CD4-positive, alpha-beta T cell treated with Interleukin-2 at 100 ng/mL for 4 hours (primary cell): ENCODE results near the gene ARPC5L.
"Not testable (repeated sequence)": the region's sequence is repeated elsewhere in the genome, so short reads cannot be mapped to it uniquely, and the experiment has no call there.

Source experiments
- DNase-seq: peaks from one replicate; pipeline ENCODE4 v3.0.0-alpha.2; 2020; ENCODE audit warnings: low spot score

The ARPC5L gene

GRCh38 chr9:124841075-124841821 is 20.7 kb upstream of the ARPC5L start:
- no peak for DNase-seq

GRCh38 chr9:124843456-124844034 is 18.4 kb upstream of the ARPC5L start:
- DNase-seq, result no peak

GRCh38 chr9:124844291-124844690 is 17.6 kb upstream of the ARPC5L start:
- DNase-seq, result no peak

- DNase-seq, result not testable (repeated sequence)
Observed at GRCh38 chr9:124846467-124846866, 15.5 kb upstream of the ARPC5L start.

- DNase-seq, result no peak
Observed at GRCh38 chr9:124846969-124847368, 15.0 kb upstream of the ARPC5L start.

- DNase-seq, result no peak
Observed at GRCh38 chr9:124849801-124850200, 12.1 kb upstream of the ARPC5L start.

GRCh38 chr9:124852121-124852828 is 9.7 kb upstream of the ARPC5L start:
- no peak for DNase-seq

- peak; percentile 85 for DNase-seq
Observed at GRCh38 chr9:124852829-124853531, 8.9 kb upstream of the ARPC5L start, which contains the start of gene WDR38. WDR38 (plus strand) TSS chr9:124853460; CDS start chr9:124853532, 72 bp downstream.

- no peak for DNase-seq
Observed at GRCh38 chr9:124853605-124854143, 8.3 kb upstream of the ARPC5L start.

- no peak for DNase-seq
Observed at GRCh38 chr9:124854161-124854560, 7.8 kb upstream of the ARPC5L start.

- no peak for DNase-seq
Observed at GRCh38 chr9:124854822-124855221, 7.1 kb upstream of the ARPC5L start.

- no peak for DNase-seq
Observed at GRCh38 chr9:124855566-124855943, 6.4 kb upstream of the ARPC5L start.

- no peak for DNase-seq
Observed at GRCh38 chr9:124855944-124856765, 5.8 kb upstream of the ARPC5L start.

GRCh38 chr9:124857533-124858162 is 4.3 kb upstream of the ARPC5L start:
- DNase-seq, result no peak

GRCh38 chr9:124858330-124859046 is 3.4 kb upstream of the ARPC5L start:
- DNase-seq, result no peak

GRCh38 chr9:124859803-124860581 is 1.9 kb upstream of the ARPC5L start:
- DNase-seq, result no peak

GRCh38 chr9:124860582-124861341 is 1.2 kb upstream of the ARPC5L start:
- no peak for DNase-seq

- no peak for DNase-seq
Observed at GRCh38 chr9:124863371-124863871, 1.5 kb downstream of the ARPC5L start.
